ENCODE measurements around the gene SIRPG. TPM values are rescaled to one million over a fixed set of nuclear protein-coding genes. Genes with fewer than 3 reads are reported as not detected.

SIRPG gene
- total and polyA plus RNA-seq, 2 of the 8 experiments (the other 6 are each of a cell fraction or from before 2014, with no cell fraction given), result 0.08 TPM; not detected in 1

GRCh38 chr20:1623501-1624205, 33.9 kb downstream of the SIRPG start:
- ChIA-PET CTCF (ENCODE audit: partially characterized antibody) (interaction anchor here (1.7 kb wide), 1 partner anchor 153 kb away, joined by 5 read pairs; no protein-coding TSS in a partner anchor), POLR2A (ENCODE audit: partially characterized antibody) (interaction anchor here (1.0 kb wide), 1 partner anchor 8 kb away, joined by 3 read pairs; no protein-coding TSS in a partner anchor)
- no peaks in the 10 kb centered on the region for H3K79me1 ChIP-seq (ENCODE audit: low read depth, low read length)
- DNase-seq (ENCODE audit: low read depth in 1 of 2, low spot score in 2 of 2), result no peak
- no peak overlapping the region for H2BK5ac ChIP-seq (ENCODE audit: low read depth, low read length)
- TF ChIP-seq SP2 (IDR thresholded peaks at IDR 0.05; ENCODE audit: low read length) (no peak), EGR1 (IDR thresholded peaks at IDR 0.05; ENCODE audit: borderline replicate concordance, low read depth, low read length) (no peak), KDM4A (IDR thresholded peaks at IDR 0.05; ENCODE audit: low read depth, low read length, severe bottlenecking) (no peak), CBX5 (IDR thresholded peaks at IDR 0.05; ENCODE audit: low read depth, low read length) (no peak), ATF2 (IDR thresholded peaks at IDR 0.05; ENCODE audit: low read length) (no peak), CREB1 (IDR thresholded peaks at IDR 0.05) (no peak), ASH2L (IDR thresholded peaks at IDR 0.05; ENCODE audit: low read length) (no peak), CHD2 (IDR thresholded peaks at IDR 0.05; ENCODE audit: low read length) (no peak), CBX8 (IDR thresholded peaks at IDR 0.05; ENCODE audit: borderline replicate concordance, low read depth, low read length) (no peak), GTF2F1 (IDR thresholded peaks at IDR 0.05; ENCODE audit: borderline replicate concordance, low read depth, low read length) (no peak), POLR2AphosphoS5 (IDR thresholded peaks at IDR 0.05; ENCODE audit: low read depth, low read length) (no peak)
- 0 out of 2 replicates have a peak overlapping the region, but pooled peaks have one; percentile 58 for H2AFZ ChIP-seq (ENCODE audit: low read length)
- no peak overlapping the region for H4K91ac ChIP-seq (replicated peaks; ENCODE audit: insufficient read length, low read length)
- H3K9me3 ChIP-seq (ENCODE audit: insufficient read depth in 2 of 2, low read depth in 1 of 2, low read length in 1 of 2), result 0 out of 4 replicates have a peak, but pooled peaks cover 3 to 6% of the 10 kb centered on the region in 2 experiments
- no peak overlapping the region for H3K14ac ChIP-seq (ENCODE audit: insufficient read length)
- no peak overlapping the region for H4K5ac ChIP-seq (ENCODE audit: insufficient read length, low read depth, low read length)
- no peaks in the 10 kb centered on the region for H3K23me2 ChIP-seq (ENCODE audit: low read depth, low read length)
- no peak overlapping the region for H3K4ac ChIP-seq (replicated peaks; ENCODE audit: insufficient read length, low read depth, low read length)
- H3K56ac ChIP-seq (replicated peaks; ENCODE audit: insufficient read length, low read depth, low read length), result no peak overlapping the region
- H3K27ac ChIP-seq (ENCODE audit: low read depth, low read length), result no peak overlapping the region
- no peak overlapping the region for H2AK5ac ChIP-seq (ENCODE audit: low read depth, low read length)
- H3K79me2 ChIP-seq (ENCODE audit: control insufficient read depth in 1 of 2, insufficient read depth in 2 of 2, low read length in 2 of 2), result no peaks in the 10 kb centered on the region
- H3K23ac ChIP-seq (ENCODE audit: insufficient read length), result no peak overlapping the region
- peaks cover 0 to 3% (median under 1%) of the 10 kb centered on the region in 4 experiments; a peak in 1 of 7 replicates for H3K4me1 ChIP-seq (replicated peaks in 1 of 4; ENCODE audit: control insufficient read depth in 3 of 4, insufficient read depth in 4 of 4, low read length in 3 of 4)
- no peak overlapping the region for H3K9ac ChIP-seq (replicated peaks in 1 of 4; ENCODE audit: extremely low read depth in 1 of 4, low read depth in 3 of 4, low read length in 3 of 4)
- no peak overlapping the region for H2BK15ac ChIP-seq (ENCODE audit: low read length)
- H3K36me3 ChIP-seq (ENCODE audit: control insufficient read depth in 2 of 4, insufficient read depth in 4 of 4, low read length in 3 of 4), result no peaks in the 10 kb centered on the region
- 0 out of 2 replicates have a peak overlapping the region, but pooled peaks have one; percentile 9 for H3K18ac ChIP-seq (ENCODE audit: extremely low read depth, low read length)
- FAIRE-seq, result no peak
- H4K20me1 ChIP-seq (replicated peaks in 1 of 2; ENCODE audit: control insufficient read depth in 1 of 2, insufficient read depth in 2 of 2, low read length in 2 of 2), result no peaks in the 10 kb centered on the region
- H4K8ac ChIP-seq (ENCODE audit: extremely low read depth, insufficient read depth, low read length), result no peak overlapping the region
- H3K4me3 ChIP-seq (ENCODE audit: extremely low read depth in 1 of 4, insufficient read depth in 2 of 4, low read depth in 3 of 4, low read length in 4 of 4), result no peak overlapping the region
- no peak overlapping the region for H2BK20ac ChIP-seq (ENCODE audit: low read length)
- no peaks in the 10 kb centered on the region for H3K27me3 ChIP-seq (replicated peaks in 1 of 4; ENCODE audit: control insufficient read depth in 3 of 4, extremely low read depth in 1 of 4, insufficient read depth in 3 of 4, low read length in 3 of 4)
- WGBS, 2 experiments (ENCODE audit: extremely low coverage in 1 of 2, insufficient coverage in 1 of 2, insufficient read length in 1 of 2, insufficient replicate concordance in 2 of 2, low coverage in 1 of 2, low lambda C conversion rate in 2 of 2, missing lambda C conversion rate in 1 of 2), result 86% methylated on average over 14 of the region's 14 CpGs; no CpG with 5 or more reads in 1 of the 2 experiments
- H2BK120ac ChIP-seq (replicated peaks; ENCODE audit: low read depth, low read length), result no peak overlapping the region
- no peak overlapping the region; the same call in 1 of the 2 replicates for H2BK12ac ChIP-seq (ENCODE audit: low read depth, low read length)
- H3K4me2 ChIP-seq (ENCODE audit: insufficient read depth in 1 of 2, low read depth in 2 of 2, low read length in 2 of 2), result no peak overlapping the region
